HG02943 (cell line): ENCODE data around the gene GLS.
A peak's percentile ranks its signal among the peaks of the same experiment; 100 is the strongest.

ENCODE experiments used
- ATAC-seq: cut with Tn5 transposase; IDR thresholded peaks from one replicate; pipeline ENCODE4 v1.9.1; 2021; ENCODE audit warnings: mild to moderate bottlenecking, low read depth, moderate library complexity; ENCODE audit not compliant: unreplicated experiment

Gene GLS

DNA sequence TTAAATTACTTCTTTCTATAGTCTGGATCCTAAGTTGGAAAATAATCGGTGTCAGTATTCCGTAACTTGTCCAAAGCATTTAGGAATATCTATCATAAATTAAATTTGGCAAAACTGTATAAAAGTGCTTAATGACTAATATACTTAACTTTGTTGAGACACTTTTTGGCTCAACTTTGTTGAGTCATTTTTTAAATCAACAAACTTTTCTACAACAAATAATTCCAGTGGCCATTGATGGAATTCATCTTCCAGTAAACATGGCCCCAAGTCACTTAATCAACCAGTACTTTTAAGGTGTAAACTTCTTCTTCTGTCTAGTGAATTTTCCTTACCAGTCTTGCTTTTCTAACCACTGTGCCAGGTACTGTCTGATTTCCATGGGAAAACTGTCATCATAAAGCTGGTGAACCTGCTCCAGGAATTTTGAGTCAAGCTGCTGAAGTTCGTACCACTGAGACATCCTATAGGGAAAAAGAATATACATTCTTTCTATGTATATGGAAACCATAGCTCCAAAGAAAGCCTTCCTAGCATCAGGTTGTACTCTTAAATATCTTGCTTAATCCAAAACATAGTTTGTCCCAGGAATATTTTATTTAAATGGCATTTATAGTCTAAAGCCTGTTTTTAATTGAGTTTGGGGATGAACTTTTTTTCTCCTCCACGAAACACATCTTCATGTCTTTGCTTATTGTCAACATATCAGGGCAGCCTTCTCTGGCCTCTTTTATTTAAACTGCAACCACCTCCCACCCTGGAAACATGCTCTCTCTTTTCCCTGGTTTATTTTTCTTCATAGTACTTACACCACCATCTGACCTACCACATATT, 129.1 kb downstream of the GLS start:
- no peak for ATAC-seq

DNA sequence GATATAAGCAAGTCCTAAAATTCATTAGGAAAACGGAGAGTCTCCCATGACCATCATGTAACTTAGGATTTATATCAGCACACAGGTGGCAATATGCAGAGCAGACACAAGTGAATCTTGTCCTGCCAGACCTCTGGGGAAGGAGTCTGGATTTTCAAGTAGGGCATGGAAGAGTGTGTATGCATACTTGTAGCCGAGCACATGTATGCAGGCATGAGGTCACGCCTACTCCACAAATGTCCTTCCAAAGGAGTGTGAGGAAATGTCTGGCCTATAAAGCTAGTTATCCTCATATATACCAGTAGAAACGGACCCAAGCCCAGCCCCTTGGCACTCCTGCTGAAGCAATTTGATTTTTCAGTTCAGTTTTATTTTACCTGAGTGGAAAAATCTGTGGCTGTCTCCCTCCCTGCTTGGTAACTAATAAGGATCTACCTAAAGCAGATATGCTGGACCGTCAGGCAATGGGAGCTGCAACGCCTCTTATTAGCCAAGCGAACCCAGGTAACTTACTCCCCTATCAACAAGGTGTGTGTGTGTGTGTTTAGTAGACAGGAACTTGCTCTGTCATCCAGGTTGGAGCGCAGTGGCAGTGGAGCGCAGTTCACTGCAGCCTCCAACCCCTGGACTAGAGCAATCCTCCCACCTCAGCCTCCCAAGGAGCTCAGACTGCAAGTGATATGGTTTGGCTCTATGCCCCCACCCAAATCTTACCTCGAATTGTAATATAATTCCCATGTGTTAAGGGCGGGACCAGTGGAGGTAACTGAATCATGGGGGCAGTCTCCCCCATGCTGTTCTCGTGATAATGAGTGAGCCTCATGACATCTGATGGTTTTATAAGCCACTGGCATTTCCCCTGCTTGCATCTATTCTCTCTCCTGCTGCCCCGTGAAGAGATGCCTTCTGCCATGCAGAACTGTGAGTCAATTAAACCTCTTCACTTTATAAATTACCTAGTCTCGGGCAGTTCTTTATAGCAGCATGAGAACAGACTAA, 130.6 kb downstream of the GLS start:
- no peak for ATAC-seq

GRCh38 chr2:191012346-191012745, 131.7 kb downstream of the GLS start:
- ATAC-seq = no peak

DNA sequence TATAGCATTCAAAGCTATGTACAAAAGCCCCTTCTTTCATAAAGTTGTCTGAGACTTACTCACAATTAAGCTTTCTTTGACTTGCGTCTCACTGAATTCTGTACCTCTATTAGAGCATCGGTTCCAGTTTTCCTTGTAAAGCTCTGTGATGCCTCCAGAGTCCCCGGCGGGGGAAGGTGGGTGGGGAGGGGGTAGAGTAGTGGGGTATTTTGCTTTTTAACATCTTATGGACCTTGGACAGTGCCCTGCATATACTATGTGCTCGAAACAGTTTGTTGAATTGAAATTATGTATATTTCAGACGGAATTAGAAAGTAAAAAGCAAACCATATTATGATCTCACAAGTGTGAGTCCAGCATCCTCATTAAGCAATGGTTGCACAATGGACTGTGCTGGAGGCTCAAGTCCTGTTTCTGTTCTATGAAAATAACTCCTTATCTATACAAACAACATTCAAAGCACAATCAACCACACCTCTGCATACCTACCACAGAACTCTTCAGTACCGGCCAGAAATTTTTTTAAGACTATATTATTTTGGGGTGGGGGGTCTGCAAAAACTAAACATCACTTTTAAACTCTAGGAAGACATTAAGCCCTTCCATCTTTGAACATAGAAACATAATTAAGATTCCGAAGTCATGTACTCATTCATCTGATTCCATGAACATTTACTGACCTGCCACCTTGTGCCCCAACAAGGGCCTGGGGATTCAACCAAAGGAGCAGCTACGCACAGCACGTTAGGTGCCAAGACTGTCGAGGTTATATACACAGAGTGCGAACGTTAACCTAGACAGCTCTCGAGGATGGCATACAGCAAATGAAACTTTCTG, 132.4 kb downstream of the GLS start:
- ATAC-seq = peak; percentile 3

DNA sequence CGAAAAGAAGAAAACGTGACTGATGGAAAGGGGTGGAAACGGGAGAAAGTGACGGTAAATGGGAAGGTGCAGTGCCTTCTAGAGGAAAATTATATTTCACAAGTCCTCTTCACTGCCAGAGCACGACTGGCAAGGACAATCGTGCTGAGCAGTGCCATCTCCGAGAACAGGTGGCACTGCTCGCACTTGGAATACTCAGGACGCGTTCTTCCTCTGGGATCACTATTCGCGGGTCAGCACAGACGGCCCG, 133.0 kb downstream of the GLS start:
- ATAC-seq = no peak

DNA sequence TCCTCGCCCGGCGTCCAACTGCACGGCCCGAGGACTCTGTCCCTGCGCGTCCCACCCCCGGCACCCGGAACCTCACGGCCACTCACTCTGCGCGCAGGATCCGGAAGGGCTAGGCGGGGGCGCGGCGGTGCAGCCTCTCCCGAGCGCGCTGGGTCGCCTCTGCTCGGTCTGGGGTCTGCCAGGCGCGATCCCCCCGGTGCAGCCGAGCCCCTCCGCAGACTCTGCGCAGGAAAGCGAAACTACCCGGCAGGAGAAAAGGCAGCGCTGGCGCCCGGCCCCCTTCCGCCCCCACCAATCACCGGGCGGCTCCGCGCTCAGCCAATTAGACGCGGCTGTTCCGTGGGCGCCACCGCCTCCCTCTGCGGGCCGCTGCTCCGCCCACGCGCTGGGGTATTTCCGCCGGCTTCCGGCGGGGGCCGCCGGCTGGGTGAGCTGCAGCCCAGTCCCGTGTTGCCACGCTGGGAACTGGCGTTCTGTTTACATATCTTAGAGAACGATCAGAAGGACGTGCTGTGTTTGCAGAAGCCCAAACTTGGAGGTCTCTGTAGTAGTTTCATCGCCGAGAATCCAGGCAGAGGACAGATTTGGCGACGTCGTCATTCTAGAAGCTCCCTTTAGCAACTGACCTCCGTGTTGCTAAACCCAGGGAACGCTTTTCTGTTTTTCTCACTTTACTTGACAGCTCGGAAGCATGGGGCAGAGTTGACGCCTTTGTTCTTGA, 133.5 kb downstream of the GLS start, which contains the start of gene STAT1:
TSS of gene STAT1 (minus strand) at position 240 of the 721 bp plus-strand sequence. CDS start 4,168 bp downstream, outside the sequence.
- ATAC-seq = peak; percentile 70

DNA sequence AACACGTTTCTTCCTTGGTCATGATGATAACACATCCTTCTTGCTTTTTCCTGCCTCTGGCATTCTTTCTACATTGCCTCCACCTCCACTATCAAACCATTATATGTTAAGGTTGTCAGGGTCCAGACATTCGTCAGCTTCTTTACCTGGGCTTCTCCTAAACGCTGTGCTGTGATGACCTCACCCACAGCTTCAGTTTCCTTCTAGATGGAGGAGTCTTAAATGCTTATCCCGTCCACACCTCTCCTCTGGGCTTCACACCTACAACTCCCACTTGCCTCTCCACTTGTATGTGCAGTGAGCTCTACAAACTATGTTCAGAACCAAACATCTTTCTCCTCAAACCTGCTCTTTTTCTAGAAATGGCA, 134.0 kb downstream of the GLS start:
- ATAC-seq = no peak
